Trophoblast cell (in vitro differentiated cells and primary cell): Measurements from ENCODE around the gene PIWIL1.

Experiments used
- DNase-seq, 2 donors: peaks; one replicate each; pipeline ENCODE4 v3.0.0-alpha.2; 2016
- H2AFZ ChIP-seq: 2 replicates; pipeline ENCODE4 v1.6.1; 2013; ENCODE audit warnings: low read length, moderate library complexity, mild to moderate bottlenecking; ENCODE audit not compliant: insufficient read depth, poor library complexity
- H2AK5ac ChIP-seq: 2 replicates; pipeline ENCODE4 v1.6.1; 2013; ENCODE audit warnings: mild to moderate bottlenecking, low read length
- H2BK120ac ChIP-seq: 2 replicates; pipeline ENCODE4 v1.6.1; 2013; ENCODE audit warnings: low read length, mild to moderate bottlenecking, moderate library complexity; ENCODE audit not compliant: insufficient read depth, poor library complexity
- H2BK12ac ChIP-seq: 2 replicates; pipeline ENCODE4 v1.6.1; 2013; ENCODE audit warnings: mild to moderate bottlenecking, low read length, moderate library complexity
- H2BK5ac ChIP-seq: 2 replicates; pipeline ENCODE4 v1.6.1; 2013; ENCODE audit warnings: low read length, low read depth, moderate library complexity, mild to moderate bottlenecking; ENCODE audit not compliant: poor library complexity
- H3K14ac ChIP-seq: 2 replicates; pipeline ENCODE4 v1.6.1; 2013; ENCODE audit warnings: mild to moderate bottlenecking, low read length
- H3K18ac ChIP-seq: 2 replicates; pipeline ENCODE4 v1.6.1; 2013; ENCODE audit warnings: mild to moderate bottlenecking, low read length
- H3K23ac ChIP-seq: 2 replicates; pipeline ENCODE4 v1.6.1; 2013; ENCODE audit warnings: low read length
- H3K27ac ChIP-seq: 2 replicates; pipeline ENCODE4 v1.5.1; 2013; ENCODE audit warnings: low read depth, mild to moderate bottlenecking, inconsistent platforms, low read length, moderate library complexity
- H3K27me3 ChIP-seq: 2 replicates; pipeline ENCODE4 v1.6.1; 2013; ENCODE audit warnings: inconsistent platforms, mild to moderate bottlenecking, low read length, moderate library complexity; ENCODE audit not compliant: insufficient read depth
- H3K36me3 ChIP-seq, 2 experiments: 1 replicate in 1 of 2; 2 replicates in 1 of 2; pipeline ENCODE4 v1.6.1; 2013; ENCODE audit warnings: low read length in 2 of 2, mild to moderate bottlenecking in 2 of 2, moderate library complexity in 1 of 2; ENCODE audit not compliant: insufficient read depth in 2 of 2, control insufficient read depth in 1 of 2
- H3K4ac ChIP-seq: 2 replicates; pipeline ENCODE4 v1.6.1; 2013; ENCODE audit warnings: low read depth, mild to moderate bottlenecking, low read length, moderate library complexity
- H3K4me1 ChIP-seq, 2 experiments: 1 replicate in 1 of 2; 2 replicates in 1 of 2; pipeline ENCODE4 v1.6.1; 2013; ENCODE audit warnings: low read length in 2 of 2, mild to moderate bottlenecking in 2 of 2, moderate library complexity in 1 of 2; ENCODE audit not compliant: insufficient read depth in 2 of 2, control insufficient read depth in 1 of 2
- H3K4me2 ChIP-seq: 2 replicates; pipeline ENCODE4 v1.6.1; 2013; ENCODE audit warnings: inconsistent platforms, mild to moderate bottlenecking, low read length, moderate library complexity
- H3K4me3 ChIP-seq: 2 replicates; pipeline ENCODE4 v1.5.1; 2013; ENCODE audit warnings: mild to moderate bottlenecking, low read depth, low read length, inconsistent platforms
- H3K79me1 ChIP-seq: one replicate; pipeline ENCODE4 v1.6.1; 2013; ENCODE audit warnings: low read length
- H3K79me2 ChIP-seq: 2 replicates; pipeline ENCODE4 v1.6.1; 2013; ENCODE audit warnings: low read length, mild to moderate bottlenecking; ENCODE audit not compliant: control insufficient read depth, insufficient read depth, poor library complexity
- H3K9ac ChIP-seq: 2 replicates; pipeline ENCODE4 v1.6.1; 2013; ENCODE audit warnings: mild to moderate bottlenecking, low read length
- H3K9me3 ChIP-seq: 2 replicates; pipeline ENCODE4 v1.6.1; 2013; ENCODE audit warnings: low read depth, mild to moderate bottlenecking, control low read depth, inconsistent platforms, low read length; ENCODE audit not compliant: insufficient read depth
- H4K12ac ChIP-seq: 2 replicates; pipeline ENCODE4 v1.6.1; 2013; ENCODE audit warnings: low read depth, mild to moderate bottlenecking, low read length, moderate library complexity
- H4K8ac ChIP-seq: 2 replicates; pipeline ENCODE4 v1.6.1; 2013; ENCODE audit warnings: low read depth, mild to moderate bottlenecking, low read length, moderate library complexity
- H4K91ac ChIP-seq: one replicate; pipeline ENCODE4 v1.6.1; 2013; ENCODE audit warnings: low read depth, mild to moderate bottlenecking, low read length, moderate library complexity
- WGBS: extraction: QIAGEN DNeasy Blood & Tissue Kit; methylation state at CpG from one replicate; pipeline ENCODE4 v1.1.7; 2013; ENCODE audit warnings: missing lambda C conversion rate; ENCODE audit not compliant: insufficient read length, insufficient coverage; ENCODE audit errors: extremely low coverage; 5-methylcytosine and 5-hydroxymethylcytosine counted together

Gene PIWIL1

GRCh38 chr12:130367523-130367922, 29.8 kb downstream of the PIWIL1 start:
- no peaks in the 10 kb centered on the region for H3K79me1 ChIP-seq
- H3K4ac ChIP-seq: no peak overlapping the region
- H4K12ac ChIP-seq: no peak overlapping the region
- no CpG with 5 or more reads among the region's 13 CpGs for WGBS
- no peak overlapping the region for H3K4me3 ChIP-seq
- no peak overlapping the region for H2BK5ac ChIP-seq
- no peak overlapping the region for H3K9ac ChIP-seq
- no peaks in the 10 kb centered on the region for H3K36me3 ChIP-seq
- H4K91ac ChIP-seq: no peak overlapping the region
- H2AFZ ChIP-seq: no peak overlapping the region
- no peak overlapping the region for H3K23ac ChIP-seq
- H3K4me1 ChIP-seq: no peaks in the 10 kb centered on the region
- no peak overlapping the region for H3K18ac ChIP-seq
- no peak overlapping the region for H3K14ac ChIP-seq
- H4K8ac ChIP-seq: no peak overlapping the region
- H2AK5ac ChIP-seq: no peak overlapping the region
- DNase-seq: no peak
- H3K27me3 ChIP-seq: no peaks in the 10 kb centered on the region
- no peak overlapping the region for H2BK12ac ChIP-seq
- H3K27ac ChIP-seq: no peak overlapping the region
- no peak overlapping the region for H3K4me2 ChIP-seq
- H2BK120ac ChIP-seq: no peak overlapping the region
- peaks cover 2% of the 10 kb centered on the region for H3K9me3 ChIP-seq
- H3K79me2 ChIP-seq: no peaks in the 10 kb centered on the region

GRCh38 chr12:130369816-130370215, 32.1 kb downstream of the PIWIL1 start:
- Histone ChIP-seq H4K91ac (no peak overlapping the region), H4K12ac (no peak overlapping the region), H3K79me1 (no peaks in the 10 kb centered on the region), H4K8ac (no peak overlapping the region), H3K4me2 (no peak overlapping the region), H3K9me3 (peaks cover 2% of the 10 kb centered on the region), H3K18ac (no peak overlapping the region), H3K36me3 (no peaks in the 10 kb centered on the region), H3K4me1 (no peaks in the 10 kb centered on the region), H3K14ac (no peak overlapping the region), H3K4ac (no peak overlapping the region), H2BK120ac (no peak overlapping the region), H3K27me3 (no peaks in the 10 kb centered on the region), H3K79me2 (no peaks in the 10 kb centered on the region), H3K9ac (no peak overlapping the region), H2BK5ac (no peak overlapping the region), H2AK5ac (no peak overlapping the region), H2AFZ (no peak overlapping the region), H3K23ac (no peak overlapping the region), H2BK12ac (no peak overlapping the region), H3K4me3 (no peak overlapping the region), H3K27ac (no peak overlapping the region)
- no peak for DNase-seq
- WGBS: no CpG with 5 or more reads among the region's 4 CpGs

- no peak overlapping the region for H3K27ac ChIP-seq
- no peak overlapping the region for H4K91ac ChIP-seq
- H3K9me3 ChIP-seq: peaks cover 2% of the 10 kb centered on the region
- H4K12ac ChIP-seq: no peak overlapping the region
- H3K4me3 ChIP-seq: no peak overlapping the region
- no peak overlapping the region for H2BK120ac ChIP-seq
- H2AFZ ChIP-seq: no peak overlapping the region
- no peaks in the 10 kb centered on the region for H3K79me1 ChIP-seq
- H3K4ac ChIP-seq: no peak overlapping the region
- H2AK5ac ChIP-seq: no peak overlapping the region
- H2BK12ac ChIP-seq: no peak overlapping the region
- no peak overlapping the region for H2BK5ac ChIP-seq
- DNase-seq: no peak
- no peak overlapping the region for H4K8ac ChIP-seq
- WGBS: no CpG with 5 or more reads among the region's 5 CpGs
- no peak overlapping the region for H3K14ac ChIP-seq
- no peak overlapping the region for H3K23ac ChIP-seq
- H3K79me2 ChIP-seq: no peaks in the 10 kb centered on the region
- H3K9ac ChIP-seq: no peak overlapping the region
- H3K27me3 ChIP-seq: no peaks in the 10 kb centered on the region
- no peak overlapping the region for H3K18ac ChIP-seq
- no peak overlapping the region for H3K4me2 ChIP-seq
- H3K36me3 ChIP-seq: no peaks in the 10 kb centered on the region
- H3K4me1 ChIP-seq: peaks cover 2 to 4% of the 10 kb centered on the region in 2 experiments
These were observed 33.6 kb downstream of the PIWIL1 start for GRCh38 chr12:130371296-130371695.

GRCh38 chr12:130372936-130373335, 35.2 kb downstream of the PIWIL1 start:
- Histone ChIP-seq H3K36me3 (no peaks in the 10 kb centered on the region), H4K91ac (no peak overlapping the region), H3K9me3 (peaks cover 3% of the 10 kb centered on the region), H2BK12ac (no peak overlapping the region), H3K14ac (no peak overlapping the region), H3K27me3 (no peaks in the 10 kb centered on the region), H3K23ac (no peak overlapping the region), H4K8ac (no peak overlapping the region), H3K4ac (no peak overlapping the region), H2BK5ac (no peak overlapping the region), H3K27ac (no peak overlapping the region), H2BK120ac (no peak overlapping the region), H3K4me3 (no peak overlapping the region), H3K18ac (no peak overlapping the region), H3K79me1 (no peaks in the 10 kb centered on the region), H2AFZ (no peak overlapping the region), H3K4me2 (no peak overlapping the region), H4K12ac (no peak overlapping the region), H3K79me2 (no peaks in the 10 kb centered on the region), H2AK5ac (no peak overlapping the region), H3K4me1 (peaks cover 2 to 4% of the 10 kb centered on the region in 2 experiments), H3K9ac (no peak overlapping the region)
- no peak for DNase-seq
- WGBS: no CpG with 5 or more reads among the region's 4 CpGs
